GM12891 (cell line): ENCODE measurements around the gene STRAP.

Source experiments
- POLR2A ChIP-seq: IDR thresholded peaks from 2 replicates; pipeline ENCODE4 v1.6.1; 2011; ENCODE audit warnings: low read depth, low read length, control low read depth
- POLR2AphosphoS5 ChIP-seq: IDR thresholded peaks from 2 replicates; pipeline ENCODE4 v1.6.1; 2011; ENCODE audit warnings: low read depth, low read length, control low read depth
- POU2F2 ChIP-seq: IDR thresholded peaks from 2 replicates; pipeline ENCODE4 v1.6.1; 2011; ENCODE audit warnings: low read depth, mild to moderate bottlenecking, control low read depth, low read length, moderate library complexity
- SPI1 ChIP-seq: IDR thresholded peaks from 2 replicates; pipeline ENCODE4 v1.6.1; 2011; ENCODE audit warnings: low read depth, low read length, control low read depth
- TAF1 ChIP-seq: IDR thresholded peaks from 2 replicates; pipeline ENCODE4 v1.6.1; 2011; ENCODE audit warnings: low read depth, low read length, control low read depth

DNA sequence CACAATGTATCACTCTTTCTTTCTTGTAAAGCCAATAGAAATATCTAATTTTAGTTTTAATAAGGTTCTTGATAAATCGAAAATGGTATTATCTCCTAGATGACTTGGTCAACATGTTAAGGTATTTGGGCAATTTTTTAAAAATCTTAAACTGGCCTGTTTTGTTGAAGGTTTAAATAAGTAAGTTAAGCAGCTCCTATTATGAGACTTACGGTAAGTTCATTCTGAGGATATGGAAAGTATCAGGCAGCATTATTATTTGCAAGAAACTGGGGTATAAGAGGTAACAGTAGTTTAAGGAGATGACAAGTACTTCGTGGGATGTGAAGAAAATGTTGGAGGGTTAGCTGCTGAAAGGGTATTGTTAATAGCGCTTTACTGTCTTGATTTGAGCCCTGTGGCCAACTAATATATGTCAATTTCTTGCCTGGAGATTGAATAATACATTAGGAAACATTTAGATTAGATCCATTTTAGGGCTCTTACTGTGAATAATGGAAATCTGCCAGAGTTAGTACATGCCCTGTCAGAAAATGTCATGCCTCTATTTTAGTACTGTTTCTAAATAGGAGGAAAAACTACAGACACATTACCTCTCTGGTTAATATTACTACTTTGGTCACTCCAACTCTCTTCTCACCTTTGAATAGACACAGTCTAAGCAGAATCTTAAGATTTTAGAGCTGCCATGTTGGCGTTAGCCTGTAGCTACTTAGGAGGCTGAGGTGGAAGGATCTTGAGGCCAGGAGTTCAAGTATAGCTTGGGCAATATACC lies 5.0 kb downstream of the STRAP start:
- TF ChIP-seq POLR2AphosphoS5 (no peak), POLR2A (no peak), TAF1 (no peak), SPI1 (no peak), POU2F2 (no peak)
